Islet of Langerhans (tissue), 1 donor: ENCODE results near the gene UBAC1.

Experiments
- FAIRE-seq: peaks from one replicate; lab custom pipeline; 2011; peaks lifted over from hg19 to GRCh38; lab: Jason Lieb, UNC

The UBAC1 gene

GRCh38 chr9:135993765-135994500 is 32.8 kb upstream of the UBAC1 start:
- no peak for FAIRE-seq

- FAIRE-seq = no peak
Observed at GRCh38 chr9:135993409-135993742, 32.2 kb upstream of the UBAC1 start.

- no peak for FAIRE-seq
Observed at GRCh38 chr9:135992486-135993408, 31.6 kb upstream of the UBAC1 start.

GRCh38 chr9:135991771-135992170 is 30.6 kb upstream of the UBAC1 start:
- FAIRE-seq = no peak

GRCh38 chr9:135990468-135991429 is 29.6 kb upstream of the UBAC1 start:
- no peak for FAIRE-seq

GRCh38 chr9:135989722-135990467 is 28.7 kb upstream of the UBAC1 start:
- FAIRE-seq = no peak

- no peak for FAIRE-seq
Observed at GRCh38 chr9:135989157-135989556, 28.0 kb upstream of the UBAC1 start.

- FAIRE-seq = no peak
Observed at GRCh38 chr9:135988493-135988892, 27.3 kb upstream of the UBAC1 start.

- FAIRE-seq = no peak
Observed at GRCh38 chr9:135987838-135988404, 26.7 kb upstream of the UBAC1 start.

- no peak for FAIRE-seq
Observed at GRCh38 chr9:135986605-135987004, 25.4 kb upstream of the UBAC1 start.

- no peak for FAIRE-seq
Observed at GRCh38 chr9:135985889-135986288, 24.7 kb upstream of the UBAC1 start.

GRCh38 chr9:135985459-135985774 is 24.2 kb upstream of the UBAC1 start:
- FAIRE-seq = no peak

GRCh38 chr9:135984072-135984710 is 23.0 kb upstream of the UBAC1 start:
- FAIRE-seq = no peak

- FAIRE-seq = no peak
Observed at GRCh38 chr9:135983208-135984071, 22.3 kb upstream of the UBAC1 start.

- FAIRE-seq = no peak
Observed at GRCh38 chr9:135982499-135983207, 21.5 kb upstream of the UBAC1 start.

GRCh38 chr9:135980926-135981630 is 19.9 kb upstream of the UBAC1 start:
- FAIRE-seq = no peak

- no peak for FAIRE-seq
Observed at GRCh38 chr9:135979547-135980166, 18.5 kb upstream of the UBAC1 start.
